ENCODE data around the gene HUNK.

DNA sequence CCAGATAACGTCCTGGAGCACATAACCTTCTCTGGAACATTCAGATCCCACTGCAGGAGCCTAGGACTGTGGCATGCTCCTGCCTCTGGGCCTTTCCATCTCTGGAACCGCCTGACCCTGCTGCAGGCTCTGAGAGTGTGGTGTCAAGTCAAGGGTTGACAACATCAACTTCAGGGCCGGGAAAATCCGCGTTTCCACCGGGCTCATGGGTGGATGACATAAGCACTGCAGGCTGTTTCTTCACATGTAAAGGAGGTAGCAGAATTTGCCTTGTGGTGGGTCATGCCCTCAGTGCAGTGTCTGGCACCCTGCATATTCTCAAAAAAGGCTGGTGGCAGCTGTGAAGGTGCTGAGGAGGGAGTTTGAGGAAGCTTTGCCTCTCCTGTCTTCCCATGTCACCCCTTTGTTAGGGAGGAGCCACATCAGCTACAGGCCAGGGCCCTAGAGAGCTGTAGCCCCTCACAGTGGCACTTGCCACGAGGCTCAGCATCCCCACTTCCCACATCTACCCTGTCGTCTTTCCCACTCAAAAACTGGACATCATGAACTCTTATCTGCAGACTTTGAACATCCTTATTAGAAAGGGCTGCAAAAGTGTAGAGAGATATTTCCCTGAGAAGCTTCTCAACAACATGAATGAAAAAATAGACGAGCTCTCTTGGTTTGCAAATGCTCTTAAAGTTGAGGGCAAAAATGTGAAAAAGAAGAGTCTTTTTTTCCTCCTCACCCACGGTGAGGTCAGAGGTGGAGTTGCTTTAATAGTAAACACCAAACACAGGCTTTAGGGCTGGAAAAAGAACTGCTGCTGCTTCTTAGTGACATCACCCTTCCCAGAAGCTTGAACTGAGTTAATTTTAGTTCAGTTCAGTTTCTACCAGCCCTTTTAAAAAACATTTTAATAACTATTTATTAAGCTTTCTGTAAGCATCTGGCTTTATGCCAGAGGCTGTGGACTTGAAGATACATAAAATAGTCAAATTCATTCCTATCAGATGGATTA is 121.3 kb downstream of the HUNK start:
- TF ChIP-seq ZBTB7A (IDR thresholded peaks at IDR 0.05; ENCODE audit: low read depth) = no peak
- no peak for TF ChIP-seq EP300 (IDR thresholded peaks at IDR 0.05; ENCODE audit: borderline replicate concordance)
